ES-I3 (cell line): ENCODE measurements around the gene CHST15.
"Not testable (repeated sequence)": the region's sequence is repeated elsewhere in the genome, so short reads cannot be mapped to it uniquely, and the experiment has no call there.

ENCODE experiments used
- H3K36me3 ChIP-seq: 2 replicates; pipeline ENCODE4 v1.6.1; 2013; ENCODE audit warnings: mild to moderate bottlenecking, low read length, control low read depth, moderate library complexity; ENCODE audit not compliant: insufficient read depth
- H3K4me1 ChIP-seq: 2 replicates; pipeline ENCODE4 v1.6.1; 2013; ENCODE audit warnings: mild to moderate bottlenecking, control low read depth, low read length; ENCODE audit not compliant: insufficient read depth
- H3K9ac ChIP-seq: 2 replicates; pipeline ENCODE4 v1.6.1; 2013; ENCODE audit warnings: low read depth, mild to moderate bottlenecking, low read length, moderate library complexity
- H3K9me3 ChIP-seq: 2 replicates; pipeline ENCODE4 v1.6.1; 2013; ENCODE audit warnings: mild to moderate bottlenecking, low read length, moderate library complexity; ENCODE audit not compliant: control insufficient read depth, insufficient read depth

Gene CHST15

DNA sequence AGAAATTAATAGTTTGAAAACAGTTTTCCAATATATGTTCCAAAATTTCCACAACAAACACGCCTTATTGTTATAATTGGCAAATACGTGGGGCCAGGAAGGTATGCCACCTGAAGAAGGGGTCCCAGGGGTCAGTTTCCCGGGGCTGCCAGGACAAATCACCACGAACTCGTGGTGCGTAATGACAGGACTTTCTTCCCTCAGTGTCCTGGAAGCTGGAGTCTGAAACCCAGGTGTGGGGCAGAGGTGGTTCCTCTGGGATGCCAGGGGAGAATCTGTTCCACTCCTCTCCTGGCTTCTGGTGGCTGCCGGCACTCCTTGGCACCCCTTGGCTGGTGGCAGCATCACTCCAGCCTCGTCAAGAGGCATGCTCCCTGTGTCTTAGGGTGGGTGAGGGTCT, 56.7 kb downstream of the CHST15 start:
- H3K36me3 ChIP-seq = no peaks in the 10 kb centered on the region
- no peaks in the 10 kb centered on the region for H3K9me3 ChIP-seq
- H3K4me1 ChIP-seq = peaks cover 6% of the 10 kb centered on the region; the same call in 1 of the 2 replicates
- no peak overlapping the region for H3K9ac ChIP-seq

DNA sequence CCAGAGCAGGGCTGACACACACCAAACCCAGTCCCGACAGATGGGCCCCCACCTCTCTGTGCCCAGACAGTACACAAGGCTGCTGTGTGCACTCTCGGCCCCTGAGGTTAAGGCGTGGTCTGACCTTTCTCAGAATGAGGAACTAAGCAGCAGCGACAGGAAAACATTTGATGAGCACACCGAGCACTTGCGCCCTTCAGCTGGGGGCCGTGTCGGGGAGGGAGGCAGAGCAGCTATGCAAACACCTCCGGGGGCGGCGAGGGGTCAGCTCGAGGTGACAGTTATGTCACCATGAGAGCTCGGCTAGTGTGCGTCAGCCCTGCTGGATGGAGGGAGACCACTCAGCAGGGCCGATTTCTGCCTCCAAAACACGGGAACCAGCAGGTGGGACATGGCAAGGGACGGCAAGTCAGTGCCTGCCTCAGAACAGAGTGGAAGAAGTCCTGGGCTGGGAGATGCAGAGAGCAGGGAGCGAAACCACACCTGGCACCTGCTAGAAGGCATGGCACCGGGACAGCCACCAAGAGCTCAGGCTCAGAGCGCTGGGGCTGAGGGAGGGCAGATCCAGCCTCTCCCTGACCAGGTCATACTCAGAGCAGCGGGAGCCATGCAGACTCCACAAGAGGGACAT, 57.4 kb downstream of the CHST15 start:
- H3K4me1 ChIP-seq = peaks cover 6% of the 10 kb centered on the region; the same call in 1 of the 2 replicates
- H3K9ac ChIP-seq = no peak overlapping the region
- no peaks in the 10 kb centered on the region for H3K36me3 ChIP-seq
- H3K9me3 ChIP-seq = no peaks in the 10 kb centered on the region

DNA sequence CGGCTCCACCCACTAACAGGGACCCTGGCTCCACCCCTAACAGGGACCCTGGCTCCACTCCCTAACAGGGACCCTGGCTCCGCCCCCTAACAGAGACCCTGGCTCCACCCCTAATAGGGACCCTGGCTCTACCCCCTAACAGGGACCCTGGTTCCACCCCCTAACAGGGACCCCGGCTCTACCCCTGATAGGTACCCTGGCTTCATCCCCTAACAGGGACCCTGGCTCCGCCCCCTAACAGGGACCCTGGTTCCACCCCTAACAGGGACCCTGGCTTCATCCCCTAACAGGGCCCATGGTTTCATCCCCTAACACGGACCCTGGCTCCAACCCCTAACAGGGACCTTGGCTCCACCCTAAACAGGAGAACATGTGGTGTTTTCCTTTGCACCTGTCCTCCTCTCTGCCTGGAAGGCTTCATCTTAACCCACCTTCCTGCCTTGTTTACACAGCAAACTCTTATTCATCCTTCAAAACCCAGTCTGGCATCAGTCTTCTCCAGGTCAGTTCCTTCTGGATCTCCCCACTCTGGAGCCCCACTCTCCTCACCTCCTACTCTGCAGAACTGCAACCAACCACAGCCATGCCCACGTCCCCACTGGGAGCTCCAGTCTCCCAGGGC, 58.0 kb downstream of the CHST15 start:
- H3K4me1 ChIP-seq = peaks cover 6% of the 10 kb centered on the region; the same call in 1 of the 2 replicates
- no peaks in the 10 kb centered on the region for H3K36me3 ChIP-seq
- no peak overlapping the region for H3K9ac ChIP-seq
- no peaks in the 10 kb centered on the region for H3K9me3 ChIP-seq

DNA sequence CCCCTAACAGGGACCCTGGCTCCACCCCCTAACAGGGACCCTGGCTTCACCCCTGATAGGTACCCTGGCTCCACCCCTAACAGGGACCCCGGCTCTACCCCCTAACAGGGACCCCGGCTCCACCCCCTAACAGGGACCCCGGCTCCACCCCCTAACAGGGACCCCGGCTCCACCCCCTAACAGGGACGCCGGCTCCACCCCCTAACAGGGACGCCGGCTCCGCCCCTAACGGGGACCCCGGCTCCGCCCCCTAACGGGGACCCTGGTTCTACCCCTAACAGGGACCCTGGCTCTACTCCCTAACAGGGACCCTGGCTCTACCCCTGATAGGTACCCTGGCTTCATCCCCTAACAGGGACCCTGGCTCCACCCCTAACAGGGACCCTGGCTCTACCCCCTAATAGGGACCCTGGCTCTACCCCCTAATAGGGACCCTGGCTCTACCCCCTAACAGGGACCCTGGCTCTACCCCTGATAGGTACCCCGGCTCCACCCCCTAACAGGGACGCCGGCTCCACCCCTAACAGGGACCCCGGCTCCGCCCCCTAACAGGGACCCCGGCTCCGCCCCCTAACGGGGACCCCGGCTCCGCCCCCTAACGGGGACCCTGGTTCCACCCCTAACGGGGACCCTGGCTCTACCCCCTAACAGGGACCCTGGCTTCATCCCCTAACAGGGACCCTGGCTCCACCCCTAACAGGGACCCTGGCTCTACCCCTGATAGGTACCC, 58.7 kb downstream of the CHST15 start:
- not testable (repeated sequence) for H3K9me3 ChIP-seq, H3K36me3 ChIP-seq, H3K9ac ChIP-seq, H3K4me1 ChIP-seq

DNA sequence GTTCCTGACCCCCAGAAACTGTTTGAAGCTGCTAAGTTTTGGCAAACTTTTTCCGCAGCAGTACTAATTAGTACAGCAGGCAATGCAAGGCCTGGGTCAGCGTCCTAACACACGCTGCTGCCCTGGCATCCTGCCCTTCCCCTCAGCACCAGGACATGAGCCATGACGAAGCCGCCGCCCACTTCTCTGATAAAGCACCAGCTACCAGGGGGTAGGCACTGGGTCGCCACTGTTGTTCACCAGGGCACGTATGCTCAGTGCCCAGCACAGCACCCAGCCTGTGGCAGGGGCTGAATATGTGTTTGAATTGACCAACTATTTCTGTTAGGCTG, 59.5 kb downstream of the CHST15 start:
- H3K4me1 ChIP-seq = peaks cover 6% of the 10 kb centered on the region; the same call in 1 of the 2 replicates
- H3K9me3 ChIP-seq = no peaks in the 10 kb centered on the region
- no peak overlapping the region for H3K9ac ChIP-seq
- no peaks in the 10 kb centered on the region for H3K36me3 ChIP-seq

DNA sequence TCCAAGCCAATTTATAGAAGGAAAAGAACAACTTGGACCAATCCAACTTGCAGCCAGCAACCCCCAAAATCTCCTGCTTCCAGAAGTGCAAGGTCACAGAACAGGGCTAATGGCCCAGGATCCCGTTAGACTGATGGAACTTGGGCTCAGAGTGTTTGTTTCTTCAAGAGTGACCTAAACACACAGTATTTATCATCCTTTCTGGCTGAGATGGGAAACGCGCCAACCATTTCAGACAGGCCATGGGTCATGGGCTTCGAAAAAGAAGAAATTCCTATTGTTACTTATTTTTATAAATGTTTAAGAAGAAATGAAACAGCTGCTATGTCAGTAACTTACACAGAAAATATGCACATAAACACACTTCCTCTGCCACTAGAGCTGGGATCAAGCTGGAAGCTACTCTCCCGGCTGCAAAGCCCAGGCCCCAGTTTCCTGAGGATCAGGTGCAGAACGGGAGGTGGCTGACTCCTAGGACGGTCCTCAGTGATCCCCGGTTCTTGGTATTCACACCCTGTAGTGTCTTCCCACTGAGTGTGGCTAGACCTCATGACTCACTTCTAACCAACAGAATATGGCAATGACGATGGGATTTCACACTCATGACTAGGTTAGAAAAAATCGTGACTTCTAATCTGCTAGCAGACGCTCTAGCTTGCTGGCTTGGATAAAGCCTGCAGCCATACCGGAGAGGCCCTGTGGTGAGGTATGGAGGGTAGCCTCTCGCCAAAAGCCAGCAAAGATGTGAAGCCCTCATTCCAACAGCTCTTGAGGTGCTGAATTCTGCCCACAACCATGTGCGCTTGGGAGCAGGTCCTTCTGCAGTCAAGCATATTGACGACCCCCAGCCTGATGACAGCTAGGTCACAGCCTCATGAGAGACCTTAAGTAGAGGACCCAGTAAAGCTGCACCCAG, 60.2 kb downstream of the CHST15 start:
- Histone ChIP-seq H3K9ac (no peak overlapping the region), H3K36me3 (no peaks in the 10 kb centered on the region), H3K9me3 (no peaks in the 10 kb centered on the region), H3K4me1 (peaks cover 6% of the 10 kb centered on the region; the same call in 1 of the 2 replicates)

DNA sequence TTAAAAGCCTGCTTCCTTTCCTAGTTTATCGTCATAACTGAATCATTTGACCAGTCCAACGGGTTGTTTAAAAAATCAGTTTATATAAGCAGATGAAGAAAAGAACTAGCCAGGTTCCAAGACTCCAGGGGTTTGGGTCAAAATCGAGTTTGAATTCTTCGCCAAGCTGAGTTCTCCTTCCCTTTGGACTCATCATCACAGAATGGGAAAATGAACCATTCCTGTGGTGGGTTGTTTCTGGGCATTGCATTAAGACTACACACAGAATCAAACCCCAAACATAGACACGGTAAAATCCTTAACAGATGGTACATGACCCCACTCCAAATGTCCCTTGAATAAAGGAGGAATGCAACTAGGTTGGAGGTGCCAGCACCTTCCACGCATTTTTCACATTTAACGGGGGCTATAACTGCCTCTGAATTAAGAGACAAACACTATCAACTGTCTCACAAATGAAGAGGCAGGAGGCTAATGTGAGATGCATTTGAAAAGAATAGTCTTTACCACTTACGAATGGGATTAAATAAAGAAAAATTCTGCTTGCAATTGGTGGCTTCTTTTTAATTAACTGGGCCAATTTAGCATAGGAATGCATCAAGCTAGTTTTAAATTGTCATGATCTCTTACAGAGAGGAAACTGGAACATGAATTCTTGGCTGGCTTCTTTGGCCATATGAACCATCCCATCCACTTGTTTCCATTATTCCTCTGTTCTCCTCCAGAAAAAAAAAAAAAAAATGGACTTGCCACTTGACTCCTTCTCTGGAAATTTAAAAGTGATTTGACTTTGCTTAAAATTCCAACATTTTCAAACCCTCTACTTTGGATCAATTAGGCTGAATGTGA, 61.1 kb downstream of the CHST15 start:
- no peak overlapping the region for H3K9ac ChIP-seq
- no peaks in the 10 kb centered on the region for H3K9me3 ChIP-seq

DNA sequence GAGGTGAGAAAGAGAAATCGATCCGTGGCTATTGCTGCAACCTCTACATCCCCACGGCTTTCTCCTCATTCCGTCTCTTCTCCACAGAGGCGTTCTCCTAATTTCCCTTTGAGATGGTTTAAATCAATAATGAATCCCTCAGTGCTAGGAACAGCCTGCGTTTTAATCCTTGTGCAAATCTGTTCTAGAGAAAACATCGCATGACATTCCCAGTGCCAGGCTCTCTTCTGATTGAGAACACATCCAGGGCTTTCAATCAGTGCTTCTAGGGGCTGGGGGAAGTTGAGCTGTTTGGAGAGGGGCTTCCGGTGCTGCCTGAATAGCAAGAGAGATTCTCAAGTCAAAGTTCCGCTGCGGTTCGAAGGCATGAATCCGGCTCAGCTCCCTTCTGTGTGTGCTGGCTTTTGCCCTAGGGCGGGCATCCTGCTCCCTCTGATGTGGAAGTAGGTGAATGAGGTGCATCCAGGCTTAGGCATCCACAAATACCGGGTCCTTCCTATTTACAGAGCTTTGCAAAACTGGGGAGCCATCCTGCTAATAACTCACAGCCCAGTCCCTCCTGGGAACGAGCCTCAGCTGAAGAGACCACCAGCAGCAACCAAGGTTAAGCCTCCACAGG, 62.8 kb downstream of the CHST15 start:
- H3K36me3 ChIP-seq = no peaks in the 10 kb centered on the region
- H3K4me1 ChIP-seq = peaks cover 16% of the 10 kb centered on the region
- H3K9ac ChIP-seq = no peak overlapping the region

More for the DNA sequence above, 61.1 kb downstream of the CHST15 start:
- Histone ChIP-seq H3K4me1 (peaks cover 6% of the 10 kb centered on the region; the same call in 1 of the 2 replicates), H3K36me3 (no peaks in the 10 kb centered on the region)

DNA sequence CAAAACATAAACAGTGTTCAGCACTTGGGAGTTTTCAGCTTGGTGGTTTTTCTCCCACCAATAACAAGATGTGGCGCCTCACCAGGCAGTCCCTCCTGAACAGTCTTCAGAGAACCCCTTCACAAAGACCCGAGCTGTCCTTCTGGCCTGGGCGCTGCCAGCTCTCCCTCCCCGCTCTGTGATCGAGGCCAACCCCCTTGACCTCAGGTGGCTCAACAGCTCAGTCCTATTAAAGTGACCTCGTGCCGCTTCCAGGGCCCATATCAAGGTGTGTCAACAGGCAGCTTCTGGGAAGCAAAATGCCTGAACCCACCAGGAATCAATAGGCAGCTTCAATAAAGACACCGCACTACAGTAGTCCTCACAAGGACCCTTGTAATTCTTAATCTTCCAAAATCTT, 63.3 kb downstream of the CHST15 start:
- peaks cover 21% of the 10 kb centered on the region for H3K4me1 ChIP-seq
- H3K9me3 ChIP-seq = no peaks in the 10 kb centered on the region
- H3K9ac ChIP-seq = no peak overlapping the region
- H3K36me3 ChIP-seq = no peaks in the 10 kb centered on the region

More for the DNA sequence above, 62.8 kb downstream of the CHST15 start:
- no peaks in the 10 kb centered on the region for H3K9me3 ChIP-seq

DNA sequence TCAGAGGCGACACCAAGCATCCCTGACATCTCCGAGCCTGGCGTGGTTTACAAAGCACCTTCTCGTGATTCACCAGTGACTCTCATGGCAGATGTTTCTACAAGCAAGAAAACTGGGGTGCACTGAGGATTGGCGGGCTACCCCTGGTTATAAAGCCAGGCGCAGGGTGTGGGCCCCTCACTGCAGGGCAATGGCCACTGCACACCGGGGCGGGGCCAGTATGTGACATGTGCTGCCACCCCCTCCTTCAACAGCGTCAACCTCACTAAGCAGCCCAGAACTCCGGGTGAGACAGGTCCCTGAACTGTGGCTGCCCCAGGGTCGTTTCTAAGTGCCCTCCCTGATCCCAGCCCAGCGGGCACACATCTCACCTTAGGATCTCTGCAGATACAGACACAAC, 63.8 kb downstream of the CHST15 start:
- H3K9me3 ChIP-seq = no peaks in the 10 kb centered on the region
- H3K4me1 ChIP-seq = peaks cover 22% of the 10 kb centered on the region
- no peaks in the 10 kb centered on the region for H3K36me3 ChIP-seq
- H3K9ac ChIP-seq = no peak overlapping the region

DNA sequence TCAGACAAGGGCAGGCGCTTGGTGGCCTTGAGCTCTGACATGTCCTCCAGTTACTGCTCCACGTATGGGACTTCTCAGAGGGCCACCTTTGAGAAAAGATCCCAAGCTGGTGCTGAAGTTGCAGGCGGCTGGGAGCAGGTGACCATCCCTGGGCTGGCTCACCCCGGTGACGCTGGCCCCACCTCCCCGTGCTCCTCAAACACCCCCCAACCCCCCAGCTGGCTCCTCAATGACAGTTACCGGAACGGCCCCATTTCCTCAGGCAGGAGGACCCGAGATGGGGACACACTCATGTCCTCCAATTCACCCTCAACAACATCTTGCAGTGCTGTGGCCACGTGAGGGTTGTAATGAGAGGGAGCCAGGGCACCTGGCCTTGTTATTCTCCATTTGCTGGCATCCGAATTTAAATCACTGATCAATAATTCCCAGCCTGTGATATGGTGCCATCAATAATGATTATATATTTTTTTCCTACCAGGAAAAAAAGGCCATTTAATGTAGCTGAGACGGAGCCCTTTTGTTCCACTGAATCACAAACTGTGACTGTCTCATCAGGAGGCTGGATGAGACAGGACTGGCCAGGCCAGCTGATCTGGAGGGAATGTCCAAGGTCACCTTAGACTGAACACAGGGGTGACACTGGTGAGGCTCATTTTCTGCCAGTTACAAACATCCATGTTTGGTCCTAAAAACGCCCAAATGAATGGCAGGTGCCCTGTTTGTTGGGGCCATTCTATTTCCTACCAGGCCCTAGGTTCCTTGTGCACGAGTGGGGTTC, 64.5 kb downstream of the CHST15 start:
- H3K36me3 ChIP-seq = no peaks in the 10 kb centered on the region
- peaks cover 22% of the 10 kb centered on the region for H3K4me1 ChIP-seq
- no peaks in the 10 kb centered on the region for H3K9me3 ChIP-seq
- H3K9ac ChIP-seq = no peak overlapping the region

DNA sequence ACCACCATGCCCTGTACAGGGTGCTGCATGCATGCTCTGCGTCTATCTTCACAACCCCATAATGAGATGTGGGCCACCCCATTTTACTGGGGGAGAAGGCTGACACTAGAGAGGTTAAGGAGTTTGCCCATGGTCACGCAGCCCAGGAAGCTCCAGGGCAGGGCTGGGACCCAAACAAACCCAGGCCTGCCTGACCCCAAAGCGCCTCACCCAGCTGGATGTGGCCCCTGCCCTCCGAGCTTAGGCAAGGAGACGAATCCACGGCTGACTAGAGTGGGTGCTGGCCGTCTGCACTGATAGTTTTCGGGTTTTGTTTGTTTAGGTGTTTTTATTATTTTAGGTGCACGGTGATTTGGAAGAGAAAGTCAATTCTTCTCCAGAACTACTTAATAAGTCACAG, 65.7 kb downstream of the CHST15 start:
- Histone ChIP-seq H3K9ac (no peak overlapping the region), H3K36me3 (no peaks in the 10 kb centered on the region)

More for the DNA sequence above, 65.7 kb downstream of the CHST15 start:
- no peaks in the 10 kb centered on the region for H3K9me3 ChIP-seq
- peaks cover 22% of the 10 kb centered on the region for H3K4me1 ChIP-seq
